Activated CD4-positive, alpha-beta T cell treated with anti-CD3 and anti-CD28 coated beads, Interleukin-2, Interleukin-6, amounts not matched to agents 100 ng/mL and 50 ng/mL, durations not matched to agents 16 hours and 8 hours (primary cell): ENCODE data around the gene EEF2KMT.

Source experiments
- DNase-seq: peaks from one replicate; pipeline ENCODE4 v3.0.0-alpha.2; 2020

Gene EEF2KMT

GRCh38 chr16:5035909-5036227, 61.7 kb downstream of the EEF2KMT start:
- no peak for DNase-seq
